Measurements from ENCODE around the gene ZNF692. TPM values are rescaled to one million over a fixed set of nuclear protein-coding genes. Genes with fewer than 3 reads are reported as not detected.

ZNF692 gene
- total and polyA plus RNA-seq, 2 of the 13 experiments (the other 11 are each of a cell fraction or from before 2014, with no cell fraction given), result 27.3 to 45.8 TPM

DNA sequence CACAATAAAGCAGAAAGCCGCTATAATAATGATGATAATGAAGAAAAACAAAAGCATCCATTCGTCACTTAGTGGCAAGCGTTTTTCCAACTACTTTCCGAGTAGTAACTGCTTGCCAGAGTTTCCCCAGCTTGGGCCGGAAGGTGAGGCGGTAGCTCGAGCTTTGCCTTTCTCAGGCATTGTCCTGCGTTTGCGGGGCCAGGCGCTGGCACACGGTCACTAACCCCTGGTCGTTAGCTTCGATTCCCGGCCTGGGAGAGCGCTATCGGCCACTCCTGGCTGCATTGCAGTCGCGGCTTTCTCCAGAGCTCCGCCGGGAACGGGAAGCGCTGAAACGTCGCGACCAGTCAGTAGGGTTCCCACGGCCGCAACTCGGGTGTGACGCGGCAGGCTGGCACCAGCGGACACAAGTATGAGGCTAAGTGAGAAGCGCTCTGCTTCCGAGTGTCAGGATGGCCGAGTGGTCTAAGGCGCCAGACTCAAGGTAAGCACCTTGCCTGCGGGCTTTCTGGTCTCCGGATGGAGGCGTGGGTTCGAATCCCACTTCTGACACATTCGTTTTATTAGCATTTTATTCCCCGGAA, 14.6 kb upstream of the ZNF692 start (continued):
- TF ChIP-seq, protein P1, sequence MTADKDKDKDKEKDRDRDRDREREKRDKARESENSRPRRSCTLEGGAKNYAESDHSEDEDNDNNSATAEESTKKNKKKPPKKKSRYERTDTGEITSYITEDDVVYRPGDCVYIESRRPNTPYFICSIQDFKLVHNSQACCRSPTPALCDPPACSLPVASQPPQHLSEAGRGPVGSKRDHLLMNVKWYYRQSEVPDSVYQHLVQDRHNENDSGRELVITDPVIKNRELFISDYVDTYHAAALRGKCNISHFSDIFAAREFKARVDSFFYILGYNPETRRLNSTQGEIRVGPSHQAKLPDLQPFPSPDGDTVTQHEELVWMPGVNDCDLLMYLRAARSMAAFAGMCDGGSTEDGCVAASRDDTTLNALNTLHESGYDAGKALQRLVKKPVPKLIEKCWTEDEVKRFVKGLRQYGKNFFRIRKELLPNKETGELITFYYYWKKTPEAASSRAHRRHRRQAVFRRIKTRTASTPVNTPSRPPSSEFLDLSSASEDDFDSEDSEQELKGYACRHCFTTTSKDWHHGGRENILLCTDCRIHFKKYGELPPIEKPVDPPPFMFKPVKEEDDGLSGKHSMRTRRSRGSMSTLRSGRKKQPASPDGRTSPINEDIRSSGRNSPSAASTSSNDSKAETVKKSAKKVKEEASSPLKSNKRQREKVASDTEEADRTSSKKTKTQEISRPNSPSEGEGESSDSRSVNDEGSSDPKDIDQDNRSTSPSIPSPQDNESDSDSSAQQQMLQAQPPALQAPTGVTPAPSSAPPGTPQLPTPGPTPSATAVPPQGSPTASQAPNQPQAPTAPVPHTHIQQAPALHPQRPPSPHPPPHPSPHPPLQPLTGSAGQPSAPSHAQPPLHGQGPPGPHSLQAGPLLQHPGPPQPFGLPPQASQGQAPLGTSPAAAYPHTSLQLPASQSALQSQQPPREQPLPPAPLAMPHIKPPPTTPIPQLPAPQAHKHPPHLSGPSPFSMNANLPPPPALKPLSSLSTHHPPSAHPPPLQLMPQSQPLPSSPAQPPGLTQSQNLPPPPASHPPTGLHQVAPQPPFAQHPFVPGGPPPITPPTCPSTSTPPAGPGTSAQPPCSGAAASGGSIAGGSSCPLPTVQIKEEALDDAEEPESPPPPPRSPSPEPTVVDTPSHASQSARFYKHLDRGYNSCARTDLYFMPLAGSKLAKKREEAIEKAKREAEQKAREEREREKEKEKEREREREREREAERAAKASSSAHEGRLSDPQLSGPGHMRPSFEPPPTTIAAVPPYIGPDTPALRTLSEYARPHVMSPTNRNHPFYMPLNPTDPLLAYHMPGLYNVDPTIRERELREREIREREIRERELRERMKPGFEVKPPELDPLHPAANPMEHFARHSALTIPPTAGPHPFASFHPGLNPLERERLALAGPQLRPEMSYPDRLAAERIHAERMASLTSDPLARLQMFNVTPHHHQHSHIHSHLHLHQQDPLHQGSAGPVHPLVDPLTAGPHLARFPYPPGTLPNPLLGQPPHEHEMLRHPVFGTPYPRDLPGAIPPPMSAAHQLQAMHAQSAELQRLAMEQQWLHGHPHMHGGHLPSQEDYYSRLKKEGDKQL (CRISPR knock-in tag; IDR thresholded peaks at IDR 0.05; ENCODE audit: low read depth), result no peak
- TF ChIP-seq IKZF1 (IDR thresholded peaks at IDR 0.05) (no peak), MATR3 (CRISPR knock-in tag; IDR thresholded peaks at IDR 0.05) (no peak), HNRNPL (IDR thresholded peaks at IDR 0.05; ENCODE audit: low read depth, low read length) (no peak), MIER3 (CRISPR knock-in tag; IDR thresholded peaks at IDR 0.05; ENCODE audit: borderline replicate concordance) (no peak; the same call in 1 of the 2 replicates), ZNF431 (CRISPR knock-in tag; IDR thresholded peaks at IDR 0.05; ENCODE audit: borderline replicate concordance, low read depth) (peak; percentile 22; the same call in 1 of the 2 replicates), SMAD3 (CRISPR knock-in tag; IDR thresholded peaks at IDR 0.05) (0 out of 2 replicates have a peak, but pooled peaks have one; percentile 62), TEF (CRISPR knock-in tag; IDR thresholded peaks at IDR 0.05) (no peak; the same call in 1 of the 2 replicates), SNAI1 (CRISPR knock-in tag; IDR thresholded peaks at IDR 0.05; ENCODE audit: borderline replicate concordance) (peak; percentile 90; the same call in 1 of the 2 replicates), ELF1 (CRISPR knock-in tag; IDR thresholded peaks at IDR 0.05) (peak; percentile 77), ZNF354B (CRISPR knock-in tag; IDR thresholded peaks at IDR 0.05) (0 out of 2 replicates have a peak, but pooled peaks have one; percentile 50), MEIS1 (CRISPR knock-in tag; IDR thresholded peaks at IDR 0.05; ENCODE audit: borderline replicate concordance) (0 out of 2 replicates have a peak, but pooled peaks have one; percentile 20), ZNF878 (CRISPR knock-in tag; IDR thresholded peaks at IDR 0.05) (0 out of 2 replicates have a peak, but pooled peaks have one; percentile 4), ZIK1 (CRISPR knock-in tag; IDR thresholded peaks at IDR 0.05; ENCODE audit: borderline replicate concordance, low read depth) (peak; percentile 76; the same call in 1 of the 2 replicates), ZC3H13 (CRISPR knock-in tag; IDR thresholded peaks at IDR 0.05) (0 out of 2 replicates have a peak, but pooled peaks have one; percentile 58)
- TF ChIP-seq, protein P2, sequence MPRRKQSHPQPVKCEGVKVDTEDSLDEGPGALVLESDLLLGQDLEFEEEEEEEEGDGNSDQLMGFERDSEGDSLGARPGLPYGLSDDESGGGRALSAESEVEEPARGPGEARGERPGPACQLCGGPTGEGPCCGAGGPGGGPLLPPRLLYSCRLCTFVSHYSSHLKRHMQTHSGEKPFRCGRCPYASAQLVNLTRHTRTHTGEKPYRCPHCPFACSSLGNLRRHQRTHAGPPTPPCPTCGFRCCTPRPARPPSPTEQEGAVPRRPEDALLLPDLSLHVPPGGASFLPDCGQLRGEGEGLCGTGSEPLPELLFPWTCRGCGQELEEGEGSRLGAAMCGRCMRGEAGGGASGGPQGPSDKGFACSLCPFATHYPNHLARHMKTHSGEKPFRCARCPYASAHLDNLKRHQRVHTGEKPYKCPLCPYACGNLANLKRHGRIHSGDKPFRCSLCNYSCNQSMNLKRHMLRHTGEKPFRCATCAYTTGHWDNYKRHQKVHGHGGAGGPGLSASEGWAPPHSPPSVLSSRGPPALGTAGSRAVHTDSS (CRISPR knock-in tag; conservative IDR thresholded peaks at IDR 0.05), result no peak
- TF ChIP-seq, protein P3, sequence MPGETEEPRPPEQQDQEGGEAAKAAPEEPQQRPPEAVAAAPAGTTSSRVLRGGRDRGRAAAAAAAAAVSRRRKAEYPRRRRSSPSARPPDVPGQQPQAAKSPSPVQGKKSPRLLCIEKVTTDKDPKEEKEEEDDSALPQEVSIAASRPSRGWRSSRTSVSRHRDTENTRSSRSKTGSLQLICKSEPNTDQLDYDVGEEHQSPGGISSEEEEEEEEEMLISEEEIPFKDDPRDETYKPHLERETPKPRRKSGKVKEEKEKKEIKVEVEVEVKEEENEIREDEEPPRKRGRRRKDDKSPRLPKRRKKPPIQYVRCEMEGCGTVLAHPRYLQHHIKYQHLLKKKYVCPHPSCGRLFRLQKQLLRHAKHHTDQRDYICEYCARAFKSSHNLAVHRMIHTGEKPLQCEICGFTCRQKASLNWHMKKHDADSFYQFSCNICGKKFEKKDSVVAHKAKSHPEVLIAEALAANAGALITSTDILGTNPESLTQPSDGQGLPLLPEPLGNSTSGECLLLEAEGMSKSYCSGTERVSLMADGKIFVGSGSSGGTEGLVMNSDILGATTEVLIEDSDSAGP (CRISPR knock-in tag; IDR thresholded peaks at IDR 0.05; ENCODE audit: borderline replicate concordance), result peak; percentile 92; the same call in 1 of the 2 replicates
- TF ChIP-seq, protein P4, sequence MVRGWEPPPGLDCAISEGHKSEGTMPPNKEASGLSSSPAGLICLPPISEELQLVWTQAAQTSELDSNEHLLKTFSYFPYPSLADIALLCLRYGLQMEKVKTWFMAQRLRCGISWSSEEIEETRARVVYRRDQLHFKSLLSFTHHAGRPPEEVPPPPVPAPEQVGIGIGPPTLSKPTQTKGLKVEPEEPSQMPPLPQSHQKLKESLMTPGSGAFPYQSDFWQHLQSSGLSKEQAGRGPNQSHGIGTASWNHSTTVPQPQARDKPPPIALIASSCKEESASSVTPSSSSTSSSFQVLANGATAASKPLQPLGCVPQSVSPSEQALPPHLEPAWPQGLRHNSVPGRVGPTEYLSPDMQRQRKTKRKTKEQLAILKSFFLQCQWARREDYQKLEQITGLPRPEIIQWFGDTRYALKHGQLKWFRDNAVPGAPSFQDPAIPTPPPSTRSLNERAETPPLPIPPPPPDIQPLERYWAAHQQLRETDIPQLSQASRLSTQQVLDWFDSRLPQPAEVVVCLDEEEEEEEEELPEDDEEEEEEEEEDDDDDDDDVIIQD (CRISPR knock-in tag; IDR thresholded peaks at IDR 0.05; ENCODE audit: low read depth), result 0 out of 2 replicates have a peak, but pooled peaks have one; percentile 19

Data from HepG2 (cell line).